Bronchial epithelial cell (primary cell): ENCODE data around the gene CCDC80. TPM values are rescaled to one million over a fixed set of nuclear protein-coding genes. Genes with fewer than 3 reads are reported as not detected.
A peak's percentile ranks its signal among the peaks of the same experiment; 100 is the strongest.

ENCODE experiments used
- DNase-seq: peaks from one replicate; pipeline ENCODE4 v3.0.0-alpha.2; 2010; ENCODE audit warnings: low read depth
- FAIRE-seq: peaks from 2 replicates; lab custom pipeline; 2011; peaks lifted over from hg19 to GRCh38; lab: Jason Lieb, UNC
- H3K27me3 ChIP-seq: 2 replicates; pipeline ENCODE4 v1.5.1; 2011; ENCODE audit warnings: low read length; ENCODE audit not compliant: control insufficient read depth, insufficient read depth
- H3K36me3 ChIP-seq: 2 replicates; pipeline ENCODE4 v1.5.1; 2011; ENCODE audit warnings: low read length; ENCODE audit not compliant: control insufficient read depth, insufficient read depth
- H3K4me3 ChIP-seq: 2 replicates; pipeline ENCODE4 v1.5.1; 2011; ENCODE audit warnings: mild to moderate bottlenecking, low read depth, low read length, control low read depth
- total RNA-seq: library from RNA; depleted of rRNA; stranded (reverse); fragments of >200 nt; gene quantifications from 2 replicates; pipeline ENCODE4 v1.2.1, GENCODE V29; 2014
- TF ChIP-seq, protein P1 (sequence below): IDR thresholded peaks from 2 replicates; pipeline ENCODE4 v1.5.1; 2011; ENCODE audit warnings: mild to moderate bottlenecking, moderate library complexity, low read length, control low read depth, inconsistent platforms; ENCODE audit not compliant: insufficient read depth, severe bottlenecking

CCDC80 gene
- total RNA-seq, 1 donor from 2014 or later: 8.2 TPM

- no peaks in the 10 kb centered on the region for H3K36me3 ChIP-seq
- no peaks in the 10 kb centered on the region for H3K27me3 ChIP-seq
- peak within 1 kb of the TSS; percentile 91 for H3K4me3 ChIP-seq
- peak; percentile 7 for FAIRE-seq
- TF ChIP-seq, protein P1, sequence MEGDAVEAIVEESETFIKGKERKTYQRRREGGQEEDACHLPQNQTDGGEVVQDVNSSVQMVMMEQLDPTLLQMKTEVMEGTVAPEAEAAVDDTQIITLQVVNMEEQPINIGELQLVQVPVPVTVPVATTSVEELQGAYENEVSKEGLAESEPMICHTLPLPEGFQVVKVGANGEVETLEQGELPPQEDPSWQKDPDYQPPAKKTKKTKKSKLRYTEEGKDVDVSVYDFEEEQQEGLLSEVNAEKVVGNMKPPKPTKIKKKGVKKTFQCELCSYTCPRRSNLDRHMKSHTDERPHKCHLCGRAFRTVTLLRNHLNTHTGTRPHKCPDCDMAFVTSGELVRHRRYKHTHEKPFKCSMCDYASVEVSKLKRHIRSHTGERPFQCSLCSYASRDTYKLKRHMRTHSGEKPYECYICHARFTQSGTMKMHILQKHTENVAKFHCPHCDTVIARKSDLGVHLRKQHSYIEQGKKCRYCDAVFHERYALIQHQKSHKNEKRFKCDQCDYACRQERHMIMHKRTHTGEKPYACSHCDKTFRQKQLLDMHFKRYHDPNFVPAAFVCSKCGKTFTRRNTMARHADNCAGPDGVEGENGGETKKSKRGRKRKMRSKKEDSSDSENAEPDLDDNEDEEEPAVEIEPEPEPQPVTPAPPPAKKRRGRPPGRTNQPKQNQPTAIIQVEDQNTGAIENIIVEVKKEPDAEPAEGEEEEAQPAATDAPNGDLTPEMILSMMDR: no peak
- DNase-seq: peak; percentile 96
Observed at GRCh38 chr3:112561734-112562529, 79.0 kb downstream of the CCDC80 start, which contains the start of the genes ATG3 and SLC35A5. ATG3 (minus strand) TSS chr3:112561962; CDS start chr3:112561528, 434 bp downstream. SLC35A5 (plus strand) TSS chr3:112562045; CDS start chr3:112563404, 1,359 bp downstream.

DNA sequence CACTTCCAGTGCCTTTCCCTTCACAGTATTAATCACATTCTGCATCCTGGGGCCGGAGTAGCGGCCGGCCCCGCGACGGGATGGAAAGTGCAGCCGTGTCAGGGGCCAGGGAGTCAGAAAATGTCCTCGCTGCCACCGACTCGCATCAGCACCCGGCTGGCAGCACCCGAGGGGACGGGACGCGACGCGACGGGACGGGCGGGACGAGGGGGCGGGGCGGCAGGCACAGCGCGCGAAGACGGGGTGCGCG is 79.5 kb downstream of the CCDC80 start:
- TF ChIP-seq, protein P1: no peak
- FAIRE-seq: no peak
- Histone ChIP-seq H3K36me3 (no peaks in the 10 kb centered on the region), H3K4me3 (peak overlapping the region; percentile 91), H3K27me3 (no peaks in the 10 kb centered on the region)
- DNase-seq: no peak

DNA sequence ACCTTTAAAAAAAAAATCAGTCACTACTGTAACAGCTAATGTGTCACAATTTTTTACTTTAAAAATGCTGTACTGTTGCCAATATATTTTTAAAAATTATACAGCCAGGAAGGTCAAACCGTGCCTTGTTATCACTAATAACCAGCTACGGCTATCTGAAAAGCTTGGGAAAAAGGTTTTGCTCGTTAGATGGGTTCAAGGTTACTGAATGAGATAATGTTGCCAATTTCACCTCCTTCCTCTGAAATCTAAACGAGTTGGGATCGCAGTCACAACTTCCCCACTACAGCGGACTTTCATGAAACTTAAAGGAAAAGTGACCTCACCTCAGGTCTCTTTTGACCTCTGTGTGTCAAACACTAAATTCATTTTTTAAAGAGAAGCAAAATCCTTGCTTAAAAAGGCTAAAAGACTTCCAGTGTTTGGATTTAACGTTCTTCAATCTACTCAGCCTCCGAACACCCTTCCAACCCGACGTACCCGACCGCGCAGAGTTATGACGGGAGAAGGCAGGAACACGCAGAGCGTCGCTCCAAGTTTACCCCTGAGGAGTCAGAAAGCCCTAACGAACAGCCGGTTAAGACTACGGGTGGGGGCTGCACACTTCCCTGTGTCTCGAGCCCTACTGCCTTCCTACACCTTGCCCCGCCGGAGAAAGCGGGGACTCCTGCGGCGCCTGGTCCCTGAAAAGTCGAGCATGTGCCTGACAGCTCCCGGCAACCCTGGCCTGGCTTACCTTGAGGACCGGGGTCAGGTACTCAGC is 80.0 kb downstream of the CCDC80 start:
- DNase-seq: peak; percentile 82
- FAIRE-seq: no peak
- TF ChIP-seq, protein P1: no peak

DNA sequence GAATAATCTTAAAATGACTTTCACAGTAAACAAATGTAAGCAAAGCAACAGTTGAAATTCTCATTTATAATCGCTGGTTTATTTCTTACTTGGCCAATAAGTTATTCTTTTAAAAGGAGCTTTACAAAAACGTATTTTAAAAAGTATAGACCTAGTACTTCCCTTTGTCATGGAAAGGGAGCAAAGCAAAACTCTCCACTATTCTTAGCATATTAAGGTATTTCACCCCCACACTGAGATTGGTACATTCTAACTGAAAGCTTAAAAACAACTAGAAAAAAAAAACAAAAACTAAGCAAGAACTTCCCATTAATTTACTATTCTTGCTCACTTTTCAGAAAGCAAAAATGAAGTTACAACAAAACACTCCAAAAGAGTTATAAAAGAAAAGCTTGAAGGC is 80.6 kb downstream of the CCDC80 start:
- Histone ChIP-seq H3K27me3 (no peaks in the 10 kb centered on the region), H3K4me3 (peak overlapping the region; percentile 91), H3K36me3 (no peaks in the 10 kb centered on the region)
- no peak for FAIRE-seq
- DNase-seq: no peak
- TF ChIP-seq, protein P1: no peak

More for the DNA sequence above, 80.0 kb downstream of the CCDC80 start:
- H3K36me3 ChIP-seq: no peaks in the 10 kb centered on the region
- H3K4me3 ChIP-seq: peak overlapping the region; percentile 91
- no peaks in the 10 kb centered on the region for H3K27me3 ChIP-seq

- Histone ChIP-seq H3K36me3 (no peaks in the 10 kb centered on the region), H3K27me3 (no peaks in the 10 kb centered on the region), H3K4me3 (no peak overlapping the region)
- TF ChIP-seq, protein P1: no peak
- DNase-seq (no peak), FAIRE-seq (no peak)
Observed at GRCh38 chr3:112557976-112558375, 83.0 kb downstream of the CCDC80 start.
